GM19463 (cell line): ENCODE results near the gene LGR5.
"Not testable (repeated sequence)": the region's sequence is repeated elsewhere in the genome, so short reads cannot be mapped to it uniquely, and the experiment has no call there.

Source experiments
- ATAC-seq: cut with Tn5 transposase; IDR thresholded peaks from one replicate; pipeline ENCODE4 v1.9.1; 2021; ENCODE audit warnings: mild to moderate bottlenecking, moderate library complexity; ENCODE audit not compliant: unreplicated experiment

Gene LGR5

DNA sequence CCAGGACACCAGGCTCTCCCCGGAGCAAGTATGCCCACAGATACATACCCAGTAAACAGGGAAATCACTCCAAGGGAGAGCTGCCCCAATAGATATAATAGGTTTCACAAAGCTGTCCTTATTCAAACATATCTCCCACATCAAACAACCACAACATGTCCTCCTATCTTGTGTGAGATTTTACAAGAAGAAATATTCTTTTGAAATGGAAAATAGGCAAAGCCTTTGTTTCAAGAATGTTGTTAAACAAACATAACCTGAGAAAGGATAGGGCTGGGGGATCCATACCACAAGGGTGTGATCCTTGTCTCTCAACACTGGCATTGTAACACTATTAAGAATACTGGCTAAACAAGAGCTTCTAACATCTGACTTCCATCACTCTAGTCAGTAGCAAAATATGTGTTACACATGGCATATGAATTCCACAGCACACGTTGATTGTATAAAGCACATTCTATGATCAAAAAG is 32.9 kb downstream of the LGR5 start:
- no peak for ATAC-seq

- ATAC-seq, result no peak
These were observed 35.2 kb downstream of the LGR5 start for GRCh38 chr12:71474791-71475190.

GRCh38 chr12:71475280-71475679 is 35.7 kb downstream of the LGR5 start:
- no peak for ATAC-seq

DNA sequence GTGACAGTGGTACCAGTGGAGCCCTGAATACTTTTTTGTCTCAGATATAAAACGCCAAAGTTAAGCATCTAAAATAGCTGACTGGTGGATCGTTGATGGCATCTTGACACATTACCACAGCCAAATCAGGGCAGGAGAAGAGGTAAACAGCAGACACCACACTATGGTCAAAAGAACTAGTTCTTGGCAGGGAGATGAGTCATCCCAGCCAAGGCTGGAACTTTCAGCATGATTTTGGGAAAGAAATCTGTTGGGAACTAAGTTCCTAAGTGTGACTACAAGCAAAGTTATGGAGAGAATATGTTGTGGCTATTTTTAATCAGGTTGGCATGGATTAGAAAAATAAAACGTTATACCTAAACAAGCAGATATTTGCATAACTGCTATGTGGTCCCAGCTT is 36.9 kb downstream of the LGR5 start:
- no peak for ATAC-seq

- no peak for ATAC-seq
These were observed 38.0 kb downstream of the LGR5 start for GRCh38 chr12:71477609-71478008.

DNA sequence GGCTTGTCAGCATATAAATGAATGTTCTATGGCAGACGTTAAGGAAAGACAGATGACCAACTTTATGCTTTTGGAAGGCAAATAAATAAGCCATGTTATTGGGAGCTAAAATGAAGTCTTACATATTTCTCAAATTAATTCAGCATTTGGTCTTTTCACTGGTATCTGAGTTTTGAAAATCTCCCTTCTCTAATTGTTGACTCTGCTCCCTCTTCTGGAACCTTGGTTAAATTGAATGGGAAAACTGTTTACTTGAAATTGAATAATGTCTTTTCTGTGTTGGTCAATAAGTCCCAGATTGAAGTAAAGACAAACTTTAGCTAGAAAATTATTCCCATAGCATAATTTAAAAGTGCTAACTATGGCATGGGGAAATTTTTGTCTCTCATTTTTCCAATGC is 38.7 kb downstream of the LGR5 start:
- no peak for ATAC-seq

DNA sequence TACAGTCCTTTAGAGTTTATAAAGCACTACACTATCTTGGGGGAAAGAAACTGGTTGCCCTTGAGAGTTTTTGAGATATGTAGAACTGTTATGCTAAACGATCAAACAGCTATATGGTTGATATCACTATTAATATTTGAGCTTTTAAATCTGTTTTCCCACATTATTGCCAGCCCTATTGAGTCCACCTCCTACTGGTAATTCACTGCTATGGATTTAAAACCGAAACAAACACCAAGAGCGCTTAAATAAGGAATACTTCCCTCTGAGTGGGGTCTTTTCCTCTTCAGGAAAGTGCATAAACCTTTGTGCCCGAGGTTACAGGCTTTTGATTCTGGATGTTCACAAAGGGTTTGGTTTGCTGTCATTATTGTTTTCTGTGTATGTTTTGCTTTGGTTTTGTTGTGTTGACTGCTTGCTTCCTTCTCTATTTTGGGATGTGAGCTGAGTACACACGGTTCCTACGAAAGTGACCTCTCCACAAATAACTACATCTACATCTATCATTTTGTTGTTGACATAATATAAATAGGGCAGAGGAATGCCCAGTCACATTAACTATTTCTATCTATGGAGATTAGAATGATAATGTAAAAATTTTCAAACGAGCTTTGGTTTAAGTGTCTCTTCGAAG is 44.8 kb downstream of the LGR5 start:
- ATAC-seq, result no peak

DNA sequence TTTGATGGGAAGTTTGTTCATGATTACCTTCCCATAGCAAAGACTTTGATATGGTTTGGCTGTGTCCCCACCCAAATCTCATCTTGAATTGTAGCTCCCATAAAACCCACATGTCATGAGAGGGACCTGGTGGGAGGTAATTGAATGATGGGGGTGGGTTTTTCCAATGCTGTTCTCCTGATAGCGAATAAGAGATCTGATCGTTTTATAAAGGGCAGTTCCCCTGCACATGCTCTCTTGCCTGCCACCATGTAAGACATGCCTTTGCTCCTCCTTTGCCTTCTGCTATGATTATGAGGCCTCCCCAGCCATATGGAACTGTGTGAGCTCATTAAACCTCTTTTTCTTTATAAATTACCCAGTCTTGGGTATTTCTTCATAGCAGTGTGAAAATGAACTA is 51.2 kb downstream of the LGR5 start:
- not testable (repeated sequence) for ATAC-seq

GRCh38 chr12:71492604-71493003 is 53.0 kb downstream of the LGR5 start:
- no peak for ATAC-seq

GRCh38 chr12:71499834-71500233 is 60.2 kb downstream of the LGR5 start:
- ATAC-seq, result no peak

GRCh38 chr12:71503579-71504391 is 64.2 kb downstream of the LGR5 start:
- no peak for ATAC-seq

DNA sequence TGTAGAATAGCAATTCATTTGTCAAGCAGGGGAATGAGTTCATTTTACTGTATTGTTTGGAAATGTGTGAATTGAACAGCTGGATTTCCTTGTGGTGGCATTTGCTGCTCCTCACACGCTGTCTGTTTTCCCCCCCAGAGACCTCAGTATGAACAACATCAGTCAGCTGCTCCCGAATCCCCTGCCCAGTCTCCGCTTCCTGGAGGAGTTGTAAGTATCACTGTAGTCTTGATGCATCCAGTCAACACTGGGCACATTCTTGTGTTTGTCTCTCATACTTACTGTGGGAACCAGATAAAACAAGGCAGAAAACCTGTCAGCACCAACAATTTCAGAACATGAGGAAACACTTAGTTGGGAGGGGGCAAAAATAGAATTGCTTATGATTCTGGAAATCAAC is 64.9 kb downstream of the LGR5 start:
- ATAC-seq, result no peak

DNA sequence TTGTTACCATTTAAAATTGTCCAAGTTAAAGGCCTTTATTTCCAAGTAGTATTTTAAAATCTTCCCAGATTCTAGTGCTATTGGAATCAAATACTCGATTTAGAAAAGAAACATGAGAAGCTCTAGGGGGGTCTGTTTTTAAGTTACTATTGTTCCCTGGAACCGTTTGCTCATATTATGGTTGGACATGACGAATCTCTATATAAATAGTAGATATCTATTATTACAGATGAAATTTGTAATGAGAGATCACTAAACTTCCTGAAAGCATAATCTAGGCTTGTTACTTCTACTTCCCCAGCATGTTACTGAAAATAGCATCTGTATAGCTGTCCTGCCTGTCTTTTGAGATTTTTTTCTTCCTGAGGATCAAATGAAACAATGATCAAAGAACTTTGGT is 70.1 kb downstream of the LGR5 start:
- no peak for ATAC-seq

DNA sequence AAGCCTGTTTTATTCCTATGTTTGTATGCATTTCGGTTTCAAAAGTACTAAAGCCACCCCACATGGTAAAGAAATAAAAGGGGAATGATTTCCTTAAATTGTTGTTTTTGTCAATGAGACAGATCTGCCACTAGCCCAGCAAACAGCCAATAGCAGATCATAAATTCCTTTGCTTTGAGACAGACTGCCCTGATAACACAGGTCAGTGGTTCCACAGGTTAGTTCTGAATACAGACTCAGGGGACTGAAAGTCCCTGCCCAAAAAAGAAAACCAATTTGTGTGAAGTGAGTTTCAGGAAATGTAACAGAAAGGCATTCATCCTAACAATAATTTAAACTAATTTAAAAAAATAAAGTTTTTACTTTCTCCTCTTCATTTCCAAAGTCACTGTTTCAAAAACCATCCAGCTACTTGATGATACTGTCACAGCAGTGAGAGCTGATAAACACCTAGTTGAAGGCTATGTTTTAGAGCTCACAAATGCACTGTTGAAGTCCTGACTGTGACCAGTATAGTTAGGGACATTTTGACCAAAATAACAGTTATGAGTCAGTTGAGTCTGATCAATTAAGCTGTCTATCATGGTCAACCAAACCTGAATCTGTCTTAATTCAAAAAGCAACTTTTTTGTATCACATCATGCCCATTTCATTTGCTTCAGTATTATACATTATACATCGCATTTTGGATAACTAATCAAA is 77.7 kb downstream of the LGR5 start:
- ATAC-seq, result no peak

- no peak for ATAC-seq
These were observed 81.5 kb downstream of the LGR5 start for GRCh38 chr12:71521125-71521524.

DNA sequence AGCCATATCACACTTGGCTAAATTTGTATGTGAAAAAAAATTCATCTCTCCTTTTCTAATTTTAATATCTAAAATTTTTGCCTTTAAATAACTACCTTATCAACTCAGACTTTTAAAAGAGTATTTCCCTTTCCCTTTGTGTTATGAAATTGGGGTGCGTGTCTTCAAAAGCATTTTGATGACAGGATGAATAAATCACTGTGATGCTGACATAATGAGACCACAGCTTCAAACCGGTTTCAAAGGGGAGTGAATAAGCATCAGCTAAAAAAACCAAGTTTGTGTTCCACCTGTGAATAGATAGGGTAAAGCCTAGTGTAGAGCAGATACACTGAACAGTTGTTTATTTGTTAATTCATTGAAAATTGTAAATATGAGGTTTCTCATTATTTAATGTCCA is 85.0 kb downstream of the LGR5 start:
- ATAC-seq, result no peak

DNA sequence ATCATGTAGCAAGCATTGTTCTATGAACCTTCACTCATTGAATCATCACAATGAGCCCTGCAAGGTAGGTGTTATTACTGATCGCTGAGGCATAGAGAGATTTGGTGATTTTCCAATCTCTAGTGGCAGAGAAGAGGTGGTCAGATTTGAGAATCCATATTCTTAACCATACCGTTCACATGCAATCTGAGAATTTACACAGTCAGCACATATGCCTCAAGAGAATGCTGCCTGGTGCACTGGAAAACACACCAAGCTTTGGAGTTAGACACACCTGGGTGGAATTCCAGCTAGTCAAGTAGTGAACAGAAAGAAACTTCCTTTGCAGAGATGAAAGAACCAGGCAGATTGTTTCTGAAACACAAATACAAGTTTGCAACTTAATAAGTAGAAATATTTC is 94.1 kb downstream of the LGR5 start:
- ATAC-seq, result no peak

GRCh38 chr12:71536279-71536938 is 96.8 kb downstream of the LGR5 start:
- peak; percentile 58 for ATAC-seq

DNA sequence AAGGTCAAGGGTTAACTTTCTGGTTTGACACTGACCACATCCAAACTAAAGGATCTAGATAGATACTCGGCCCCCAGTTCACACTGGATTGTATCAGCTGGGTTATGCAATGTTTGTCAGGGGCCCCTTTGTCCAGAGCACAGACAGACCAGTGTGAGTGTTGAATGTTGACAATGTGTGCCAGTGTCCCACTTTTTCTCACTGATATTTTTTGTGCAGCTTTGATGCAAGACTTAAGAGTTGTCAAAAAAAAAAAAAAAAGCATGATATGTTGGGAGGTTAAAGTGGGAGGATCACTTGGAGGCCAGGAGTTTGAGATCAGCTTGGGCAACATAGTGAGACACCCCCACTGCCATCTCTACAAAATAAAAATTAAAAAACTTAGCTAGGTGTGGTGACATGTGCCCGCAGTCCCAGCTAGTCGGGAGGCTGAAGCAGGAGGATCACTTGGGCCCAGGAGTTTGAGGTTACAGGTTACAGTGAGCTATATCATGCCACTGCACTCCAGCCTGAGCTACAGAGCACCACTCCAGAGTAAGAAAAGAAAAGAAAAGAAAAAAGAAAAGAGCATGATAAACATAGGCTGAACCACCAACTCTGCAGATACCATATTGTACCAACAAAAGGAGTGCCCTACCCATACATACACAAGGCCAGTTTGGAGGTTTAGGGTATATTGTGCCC is 97.5 kb downstream of the LGR5 start:
- ATAC-seq, result peak; percentile 16

DNA sequence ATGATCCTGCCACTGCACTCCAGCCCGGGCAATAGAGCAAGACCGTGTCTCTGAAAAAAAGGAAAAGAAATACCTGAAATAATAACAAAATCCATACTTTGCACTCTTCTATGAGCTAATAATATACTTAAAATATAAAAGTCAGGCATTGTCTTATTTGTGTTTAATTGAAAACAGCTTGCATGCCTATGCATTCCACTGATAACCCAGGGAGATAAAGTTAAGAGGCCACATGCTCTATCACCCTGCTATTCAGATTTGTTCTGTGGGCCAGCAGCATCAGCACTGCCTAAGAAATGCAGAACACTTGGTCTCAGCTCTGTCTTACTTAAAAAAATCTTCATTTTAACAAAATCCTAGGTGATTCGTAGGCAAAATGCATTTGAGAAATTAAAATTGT is 99.2 kb downstream of the LGR5 start:
- no peak for ATAC-seq

DNA sequence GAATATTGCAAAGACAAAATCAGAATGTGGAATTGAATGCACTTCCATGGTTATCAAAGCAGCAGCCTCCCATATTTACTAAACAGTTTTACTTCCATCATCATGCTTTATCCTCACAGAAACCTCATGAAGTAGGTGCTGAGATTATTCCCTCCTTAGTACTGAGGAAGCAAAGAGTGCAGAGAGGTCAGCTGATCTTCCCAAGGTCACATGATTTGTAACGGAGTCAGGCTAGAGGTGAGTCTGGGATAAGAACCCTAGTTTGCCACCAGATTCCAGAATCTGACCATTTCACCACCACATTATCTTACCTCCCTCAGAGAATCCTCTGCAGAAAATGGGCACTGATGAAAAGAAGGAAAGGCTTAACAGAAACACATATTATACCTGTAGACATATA is 102.0 kb downstream of the LGR5 start:
- no peak for ATAC-seq
